H1 (cell line): Measurements from ENCODE around the gene TAP2. TPM values are rescaled to one million over a fixed set of nuclear protein-coding genes. Genes with fewer than 3 reads are reported as not detected.

Experiments used
- CTCF ChIA-PET: fragments of 300-600 bp; sonication (Branson Sonifier 250); formaldehyde crosslinking; loops from one replicate; lab custom pipeline; 2021; ENCODE audit not compliant: partially characterized antibody; lab: Charles Lee
- POLR2A ChIA-PET: fragments of 300-600 bp; sonication (Branson Sonifier 250); formaldehyde crosslinking; loops from one replicate; lab custom pipeline; 2021; ENCODE audit warnings: inconsistent platforms; ENCODE audit not compliant: partially characterized antibody; lab: Charles Lee
- DNase-seq, 2 experiments: peaks; one replicate each; pipeline versions ENCODE4 v3.0.0 to v3.0.0-alpha.2; 2010 to 2022; ENCODE audit warnings: low spot score in 2 of 2, low read depth in 1 of 2, mixed read lengths in 1 of 2
- FAIRE-seq: peaks from 2 replicates; lab custom pipeline; 2011; peaks lifted over from hg19 to GRCh38; lab: Jason Lieb, UNC
- H2AFZ ChIP-seq: 2 replicates; pipeline ENCODE4 v1.8.1; 2012; ENCODE audit warnings: low read length, inconsistent platforms
- H2AK5ac ChIP-seq: 2 replicates; pipeline ENCODE4 v1.6.1; 2013; ENCODE audit warnings: low read depth, low read length
- H2BK120ac ChIP-seq: replicated peaks from 2 replicates; pipeline ENCODE3; 2013; ENCODE audit warnings: low read depth, low read length, inconsistent platforms
- H2BK12ac ChIP-seq: 2 replicates; pipeline ENCODE4 v1.6.1; 2013; ENCODE audit warnings: low read depth, low read length
- H2BK15ac ChIP-seq: 2 replicates; pipeline ENCODE4 v1.6.1; 2013; ENCODE audit warnings: low read length
- H2BK20ac ChIP-seq: 2 replicates; pipeline ENCODE4 v1.6.1; 2013; ENCODE audit warnings: low read length
- H2BK5ac ChIP-seq: 2 replicates; pipeline ENCODE4 v1.6.1; 2013; ENCODE audit warnings: low read depth, low read length
- H3K14ac ChIP-seq: 2 replicates; pipeline ENCODE4 v1.6.1; 2013; ENCODE audit warnings: inconsistent platforms; ENCODE audit not compliant: insufficient read length
- H3K18ac ChIP-seq: 2 replicates; pipeline ENCODE4 v1.6.1; 2013; ENCODE audit warnings: low read length; ENCODE audit errors: extremely low read depth
- H3K23ac ChIP-seq: 2 replicates; pipeline ENCODE4 v1.6.1; 2013; ENCODE audit warnings: inconsistent platforms; ENCODE audit not compliant: insufficient read length
- H3K23me2 ChIP-seq: 2 replicates; pipeline ENCODE4 v1.6.1; 2013; ENCODE audit warnings: low read depth, low read length
- H3K27ac ChIP-seq: 2 replicates; pipeline ENCODE4 v1.6.1; 2011; ENCODE audit warnings: low read depth, low read length, inconsistent platforms
- H3K27me3 ChIP-seq, 4 experiments: replicated peaks in 1 of 4; 1 replicate in 1 of 4; 2 replicates in 3 of 4; pipeline versions ENCODE4 v1.6.1 to v1.8.1; 2011 to 2013; ENCODE audit warnings: low read length in 3 of 4, mild to moderate bottlenecking in 3 of 4, inconsistent platforms in 2 of 4, mixed read lengths in 2 of 4, moderate library complexity in 1 of 4; ENCODE audit not compliant: control insufficient read depth in 3 of 4, insufficient read depth in 3 of 4; ENCODE audit errors: extremely low read depth in 1 of 4
- H3K36me3 ChIP-seq, 4 experiments: 2 replicates each; pipeline versions ENCODE4 v1.6.1 to v1.8.1; 2011 to 2013; ENCODE audit warnings: mild to moderate bottlenecking in 4 of 4, low read length in 3 of 4, moderate library complexity in 2 of 4, control low read depth in 1 of 4, inconsistent platforms in 1 of 4; ENCODE audit not compliant: insufficient read depth in 4 of 4, control insufficient read depth in 2 of 4
- H3K4ac ChIP-seq: replicated peaks from 2 replicates; pipeline ENCODE3; 2013; ENCODE audit warnings: low read length, low read depth, mixed read lengths, inconsistent platforms; ENCODE audit not compliant: insufficient read length
- H3K4me1 ChIP-seq, 4 experiments: replicated peaks in 1 of 4; 1 replicate in 1 of 4; 2 replicates in 3 of 4; pipeline versions ENCODE4 v1.6.1 to v1.8.1; 2011 to 2013; ENCODE audit warnings: low read length in 3 of 4, inconsistent platforms in 2 of 4, mixed read lengths in 1 of 4; ENCODE audit not compliant: insufficient read depth in 4 of 4, control insufficient read depth in 3 of 4
- H3K4me2 ChIP-seq, 2 experiments: 2 replicates each; pipeline versions ENCODE4 v1.6.1 to v1.8.1; 2011 to 2013; ENCODE audit warnings: low read depth in 2 of 2, low read length in 2 of 2, control low read depth in 1 of 2, inconsistent platforms in 1 of 2, mild to moderate bottlenecking in 1 of 2; ENCODE audit not compliant: insufficient read depth in 1 of 2
- H3K4me3 ChIP-seq, 4 experiments: fragments of 200-600, 300-600 bp in 1 of 4; sonication (generic), shearing (Covaris generic), sonication (Bioruptor Twin) in 1 of 4; 2 replicates each; pipeline versions ENCODE4 v1.5.1 to v1.8.1; 2011 to 2016; ENCODE audit warnings: low read length in 4 of 4, low read depth in 3 of 4, control low read depth in 2 of 4, inconsistent platforms in 2 of 4, mild to moderate bottlenecking in 2 of 4, mixed read lengths in 1 of 4, moderate library complexity in 1 of 4; ENCODE audit not compliant: insufficient read depth in 2 of 4; ENCODE audit errors: extremely low read depth in 1 of 4
- H3K56ac ChIP-seq: replicated peaks from 2 replicates; pipeline ENCODE3; 2013; ENCODE audit warnings: low read depth, mild to moderate bottlenecking, mixed read lengths, low read length, inconsistent platforms; ENCODE audit not compliant: insufficient read length
- H3K79me1 ChIP-seq: 2 replicates; pipeline ENCODE4 v1.6.1; 2013; ENCODE audit warnings: low read depth, low read length, control low read depth
- H3K79me2 ChIP-seq, 2 experiments: 2 replicates each; pipeline versions ENCODE4 v1.6.1 to v1.8.1; 2012 to 2013; ENCODE audit warnings: low read length in 2 of 2, mild to moderate bottlenecking in 2 of 2, inconsistent platforms in 1 of 2; ENCODE audit not compliant: insufficient read depth in 2 of 2, control insufficient read depth in 1 of 2
- H3K9ac ChIP-seq, 4 experiments: replicated peaks in 1 of 4; 1 replicate in 1 of 4; 2 replicates in 3 of 4; pipeline versions ENCODE4 v1.6.1 to v1.8.1; 2011 to 2013; ENCODE audit warnings: low read depth in 3 of 4, low read length in 3 of 4, control low read depth in 2 of 4, mild to moderate bottlenecking in 2 of 4, moderate library complexity in 2 of 4, inconsistent platforms in 1 of 4; ENCODE audit errors: extremely low read depth in 1 of 4
- H3K9me3 ChIP-seq, 2 experiments: 2 replicates each; pipeline versions ENCODE4 v1.6.1 to v1.8.1; 2012 to 2013; ENCODE audit warnings: mild to moderate bottlenecking in 2 of 2, moderate library complexity in 2 of 2, control low read depth in 1 of 2, inconsistent platforms in 1 of 2, low read depth in 1 of 2, low read length in 1 of 2, mixed read lengths in 1 of 2; ENCODE audit not compliant: insufficient read depth in 2 of 2
- H4K20me1 ChIP-seq, 2 experiments: replicated peaks in 1 of 2; 2 replicates each; pipeline versions ENCODE3 to v1.8.1; 2011 to 2013; ENCODE audit warnings: inconsistent platforms in 2 of 2, low read length in 2 of 2, mild to moderate bottlenecking in 1 of 2; ENCODE audit not compliant: insufficient read depth in 2 of 2, control insufficient read depth in 1 of 2
- H4K5ac ChIP-seq: 2 replicates; pipeline ENCODE4 v1.6.1; 2013; ENCODE audit warnings: low read length, low read depth, mixed read lengths, inconsistent platforms; ENCODE audit not compliant: insufficient read length
- H4K8ac ChIP-seq: 2 replicates; pipeline ENCODE4 v1.8.0; 2013; ENCODE audit warnings: mild to moderate bottlenecking, moderate library complexity, low read length, inconsistent platforms; ENCODE audit not compliant: insufficient read depth; ENCODE audit errors: extremely low read depth
- H4K91ac ChIP-seq: replicated peaks from 2 replicates; pipeline ENCODE3; 2013; ENCODE audit warnings: low read length, mixed read lengths, inconsistent platforms; ENCODE audit not compliant: insufficient read length
- BRCA1 ChIP-seq: IDR thresholded peaks from 2 replicates; pipeline ENCODE4 v1.6.1; 2012; ENCODE audit warnings: low read depth, low read length, improper control_type of control experiment
- CBX8 ChIP-seq: fragments of 300-800, 300-1000 bp; sonication (generic); IDR thresholded peaks from 2 replicates; pipeline ENCODE4 v1.7.1; 2016; ENCODE audit warnings: low read depth, low read length, borderline replicate concordance
- EGR1 ChIP-seq: IDR thresholded peaks from 2 replicates; pipeline ENCODE4 v1.6.1; 2011; ENCODE audit warnings: low read depth, low read length, borderline replicate concordance
- GABPA ChIP-seq: IDR thresholded peaks from 2 replicates; pipeline ENCODE4 v1.6.1; 2011; ENCODE audit warnings: mild to moderate bottlenecking, low read length, moderate library complexity, borderline replicate concordance; ENCODE audit not compliant: insufficient read depth
- JUND ChIP-seq: IDR thresholded peaks from 2 replicates; pipeline ENCODE4 v1.6.1; 2011; ENCODE audit warnings: mild to moderate bottlenecking, improper control_type of control experiment, low read length
- PHF8 ChIP-seq: fragments of 200-600 bp; sonication (generic); conservative IDR thresholded peaks from 2 replicates; pipeline ENCODE4 v1.7.1; 2012; ENCODE audit warnings: low read depth, mild to moderate bottlenecking, inconsistent platforms, low read length, moderate library complexity
- POU5F1 ChIP-seq: IDR thresholded peaks from 2 replicates; pipeline ENCODE4 v1.6.1; 2011; ENCODE audit warnings: low read depth, mild to moderate bottlenecking, low read length, moderate library complexity
- RXRA ChIP-seq: IDR thresholded peaks from 2 replicates; pipeline ENCODE4 v1.6.1; 2011; ENCODE audit warnings: low read depth, mild to moderate bottlenecking, low read length, moderate library complexity; ENCODE audit not compliant: insufficient read depth
- WGBS, 2 experiments: shearing (Covaris generic) in 1 of 2; methylation state at CpG; one replicate each; pipeline versions ENCODE4 v1.1.6 to v1.1.7; 2013 to 2015; ENCODE audit warnings: low lambda C conversion rate in 2 of 2, mixed read lengths in 2 of 2, inconsistent platforms in 1 of 2, low coverage in 1 of 2, missing lambda C conversion rate in 1 of 2; ENCODE audit not compliant: insufficient replicate concordance in 2 of 2, insufficient coverage in 1 of 2, insufficient read length in 1 of 2; ENCODE audit errors: extremely low coverage in 1 of 2, missing lambda C conversion rate in 1 of 2; 5-methylcytosine and 5-hydroxymethylcytosine counted together
- polyA plus RNA-seq, 7 experiments: library from polyadenylated mRNA; depleted of rRNA in 3 of 7; stranded (reverse) in 5 of 7; unstranded in 2 of 7; fragments of >200 nt in 5 of 7; fragments of 200-250 nt in 2 of 7; gene quantifications; 1 replicate in 5 of 7; 2 replicates in 1 of 7; 4 replicates in 1 of 7; pipeline versions ENCODE4 v1.2.1 to v1.2.3, GENCODE V29; 2011 to 2013; ENCODE audit warnings: missing spikeins in 2 of 7, mixed read lengths in 2 of 7
- total RNA-seq: library from RNA; stranded (reverse); fragmentation: NEBNext Ultra II Directional; extraction: Animal tissue kit (Norgen Biotek cat#: 25700); gene quantifications from 2 replicates; pipeline ENCODE4 v1.2.1, GENCODE V29; 2021
- TF ChIP-seq, protein P1 (sequence below): IDR thresholded peaks from 2 replicates; pipeline ENCODE4 v1.6.1; 2011; ENCODE audit warnings: low read depth, mild to moderate bottlenecking, low read length; ENCODE audit not compliant: insufficient read depth
- TF ChIP-seq, protein P2 (sequence below), 3 experiments: IDR thresholded peaks; 1 replicate in 2 of 3; 2 replicates in 1 of 3; pipeline versions ENCODE4 v1.5.1 to v1.6.1; 2011; ENCODE audit warnings: low read length in 3 of 3, mild to moderate bottlenecking in 3 of 3, inconsistent platforms in 2 of 3, low read depth in 1 of 3, moderate library complexity in 1 of 3; ENCODE audit not compliant: insufficient read depth in 1 of 3; ENCODE audit errors: control extremely low read depth in 1 of 3

Gene TAP2
- total and polyA plus RNA-seq, 2 of the 8 experiments (the other 6 are each of a cell fraction or from before 2014, with no cell fraction given) = 11.3 to 27.2 TPM

DNA sequence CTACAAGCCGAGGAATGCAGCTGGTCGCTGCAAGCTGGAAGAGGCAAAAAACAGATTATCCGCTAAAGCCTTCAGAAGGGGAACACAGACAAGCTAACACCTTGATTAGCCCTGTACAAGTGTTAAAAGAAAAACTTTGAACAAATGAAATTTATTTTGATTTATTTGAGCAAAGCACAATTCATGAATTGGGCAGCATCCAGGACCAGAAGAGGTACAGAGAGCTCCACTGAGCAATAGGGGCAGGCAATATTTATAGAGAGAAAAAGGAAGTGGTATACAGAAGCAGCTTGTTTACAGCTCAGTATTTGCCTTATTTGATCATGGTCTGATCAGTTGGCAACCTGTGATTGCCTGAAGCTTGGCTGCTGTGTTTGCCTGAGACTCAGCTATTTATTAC, 39.4 kb downstream of the TAP2 start:
- no peak overlapping the region for H2AFZ ChIP-seq
- CTCF ChIA-PET = interaction anchor here (0.6 to 3.0 kb wide), 14 partner anchors 10 to 901 kb away, joined by 3 to 25 read pairs (median 4); partner anchors contain the start of gene TAP2
- TF ChIP-seq CBX8 (no peak), RXRA (no peak), JUND (no peak), GABPA (no peak), POU5F1 (no peak), PHF8 (no peak), EGR1 (no peak), BRCA1 (no peak)
- TF ChIP-seq, protein P1, sequence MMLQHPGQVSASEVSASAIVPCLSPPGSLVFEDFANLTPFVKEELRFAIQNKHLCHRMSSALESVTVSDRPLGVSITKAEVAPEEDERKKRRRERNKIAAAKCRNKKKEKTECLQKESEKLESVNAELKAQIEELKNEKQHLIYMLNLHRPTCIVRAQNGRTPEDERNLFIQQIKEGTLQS = no peak
- TF ChIP-seq, protein P2, sequence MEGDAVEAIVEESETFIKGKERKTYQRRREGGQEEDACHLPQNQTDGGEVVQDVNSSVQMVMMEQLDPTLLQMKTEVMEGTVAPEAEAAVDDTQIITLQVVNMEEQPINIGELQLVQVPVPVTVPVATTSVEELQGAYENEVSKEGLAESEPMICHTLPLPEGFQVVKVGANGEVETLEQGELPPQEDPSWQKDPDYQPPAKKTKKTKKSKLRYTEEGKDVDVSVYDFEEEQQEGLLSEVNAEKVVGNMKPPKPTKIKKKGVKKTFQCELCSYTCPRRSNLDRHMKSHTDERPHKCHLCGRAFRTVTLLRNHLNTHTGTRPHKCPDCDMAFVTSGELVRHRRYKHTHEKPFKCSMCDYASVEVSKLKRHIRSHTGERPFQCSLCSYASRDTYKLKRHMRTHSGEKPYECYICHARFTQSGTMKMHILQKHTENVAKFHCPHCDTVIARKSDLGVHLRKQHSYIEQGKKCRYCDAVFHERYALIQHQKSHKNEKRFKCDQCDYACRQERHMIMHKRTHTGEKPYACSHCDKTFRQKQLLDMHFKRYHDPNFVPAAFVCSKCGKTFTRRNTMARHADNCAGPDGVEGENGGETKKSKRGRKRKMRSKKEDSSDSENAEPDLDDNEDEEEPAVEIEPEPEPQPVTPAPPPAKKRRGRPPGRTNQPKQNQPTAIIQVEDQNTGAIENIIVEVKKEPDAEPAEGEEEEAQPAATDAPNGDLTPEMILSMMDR (IDR thresholded peaks at IDR 0.05; ENCODE audit: control extremely low read depth in 1 of 3, insufficient read depth in 1 of 3, low read depth in 1 of 3, low read length in 3 of 3) = no peak

More for the DNA sequence above, 39.4 kb downstream of the TAP2 start:
- Histone ChIP-seq H4K91ac (no peak overlapping the region), H3K23ac (no peak overlapping the region), H4K8ac (no peak overlapping the region), H3K56ac (no peak overlapping the region), H3K79me1 (no peaks in the 10 kb centered on the region), H4K20me1 (no peaks in the 10 kb centered on the region), H3K27me3 (peaks cover 0 to 1% (median 0%) of the 10 kb centered on the region in 4 experiments; a peak in 1 of 7 replicates), H3K4ac (no peak overlapping the region), H3K23me2 (no peaks in the 10 kb centered on the region), H2BK15ac (no peak overlapping the region), H3K14ac (no peak overlapping the region), H3K4me2 (no peak overlapping the region), H3K4me1 (peaks cover 0 to 3% (median 0%) of the 10 kb centered on the region in 4 experiments; a peak in 1 of 7 replicates), H2BK12ac (no peak overlapping the region), H3K9me3 (peaks cover 4 to 6% of the 10 kb centered on the region in 2 experiments; a peak in 1 of 4 replicates), H3K4me3 (no peak overlapping the region), H2BK5ac (no peak overlapping the region), H2BK120ac (no peak overlapping the region), H3K36me3 (no peaks in the 10 kb centered on the region), H3K18ac (no peak overlapping the region), H3K27ac (no peak overlapping the region), H3K9ac (no peak overlapping the region), H3K79me2 (no peaks in the 10 kb centered on the region), H2BK20ac (no peak overlapping the region), H2AK5ac (no peak overlapping the region), H4K5ac (no peak overlapping the region)
- 91% methylated on average over 3 of the region's 3 CpGs; no CpG with 5 or more reads in 1 of the 2 experiments for WGBS, 2 experiments
- POLR2A ChIA-PET = no interaction called here
- DNase-seq (no peak), FAIRE-seq (no peak)
